CD4-positive, alpha-beta T cell treated with Interleukin-17A for 4 hours (primary cell): ENCODE measurements around the gene RFTN1.
A peak's percentile ranks its signal among the peaks of the same experiment; 100 is the strongest.

Source experiments
- DNase-seq: peaks from one replicate; pipeline ENCODE4 v3.0.0-alpha.2; 2020; ENCODE audit warnings: mixed read lengths

RFTN1 gene

DNA sequence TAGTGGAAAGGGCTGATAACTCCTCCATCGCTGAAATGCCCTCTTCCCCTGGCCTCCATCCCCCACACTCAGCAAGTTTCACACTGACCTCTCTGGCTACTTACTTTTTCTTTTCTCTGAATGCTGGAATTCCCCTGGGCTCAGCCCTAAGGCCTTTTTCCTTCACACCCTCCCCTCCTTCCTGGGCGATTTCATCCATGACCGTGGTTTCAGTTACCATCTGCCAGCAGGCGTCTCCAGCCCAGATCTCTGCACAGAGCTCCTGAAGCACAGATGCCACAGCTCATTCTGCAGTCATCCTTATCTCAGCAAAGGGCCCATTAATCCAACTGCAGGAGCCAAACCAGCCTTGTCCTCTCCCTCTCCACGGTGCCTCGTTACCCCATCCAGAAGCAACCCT is 114.0 kb downstream of the RFTN1 start:
- no peak for DNase-seq

DNA sequence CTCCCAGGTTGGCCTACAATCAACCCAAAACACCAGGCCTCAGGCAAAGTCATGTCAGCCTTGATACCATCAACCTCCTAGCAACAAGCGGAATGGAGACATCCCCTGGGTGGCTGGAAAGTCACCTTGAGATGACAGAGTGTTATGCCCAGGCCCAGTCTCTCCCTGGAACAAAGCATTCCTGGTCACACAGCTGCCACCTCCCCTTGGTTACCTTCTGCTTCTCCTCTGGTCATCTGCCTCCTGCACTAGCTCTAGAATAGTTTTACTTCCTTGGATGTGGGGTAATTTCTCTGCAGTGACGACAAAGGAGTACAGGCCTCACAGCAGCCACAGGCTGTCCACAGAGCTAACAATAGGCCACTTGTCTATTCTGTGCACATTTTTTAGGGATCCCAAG is 114.9 kb downstream of the RFTN1 start:
- DNase-seq: no peak

DNA sequence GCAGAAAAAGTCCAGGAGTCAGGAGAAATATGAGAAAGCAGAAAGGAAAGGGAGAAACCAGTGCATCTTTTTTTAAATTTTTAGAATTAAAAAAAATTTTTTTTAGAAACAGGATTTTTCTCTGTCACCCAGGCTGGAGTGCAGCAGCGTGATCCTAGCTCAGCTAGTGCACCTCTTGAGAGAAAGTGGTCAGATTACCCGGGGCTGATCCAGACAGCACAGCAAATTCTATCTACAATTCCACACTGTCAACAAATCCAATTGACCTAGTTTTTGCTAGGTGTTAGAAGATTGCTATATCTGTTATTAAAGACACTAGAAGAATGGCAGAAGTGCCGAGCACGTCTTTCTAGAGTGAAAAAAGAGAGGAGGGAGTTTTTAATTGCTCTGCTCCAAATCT is 117.3 kb downstream of the RFTN1 start:
- no peak for DNase-seq

DNA sequence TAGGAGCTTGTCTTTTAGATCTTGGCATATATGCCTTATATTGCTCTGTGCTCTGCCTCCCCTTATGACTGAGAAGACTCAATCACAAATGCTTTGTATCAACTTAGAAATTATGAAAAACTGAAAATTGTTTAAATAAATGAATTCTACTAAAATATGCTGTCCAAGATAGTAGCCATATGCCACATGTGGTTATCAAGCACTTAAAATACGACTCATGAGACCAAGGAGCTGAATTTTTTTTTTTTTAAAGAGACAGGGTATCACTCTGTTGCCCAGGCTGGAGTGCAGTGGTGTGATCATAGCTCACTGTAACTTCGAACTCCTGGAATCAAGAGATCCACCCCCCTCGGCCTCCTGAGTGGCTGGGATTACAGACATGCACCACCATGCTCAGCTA is 118.3 kb downstream of the RFTN1 start:
- DNase-seq: no peak

DNA sequence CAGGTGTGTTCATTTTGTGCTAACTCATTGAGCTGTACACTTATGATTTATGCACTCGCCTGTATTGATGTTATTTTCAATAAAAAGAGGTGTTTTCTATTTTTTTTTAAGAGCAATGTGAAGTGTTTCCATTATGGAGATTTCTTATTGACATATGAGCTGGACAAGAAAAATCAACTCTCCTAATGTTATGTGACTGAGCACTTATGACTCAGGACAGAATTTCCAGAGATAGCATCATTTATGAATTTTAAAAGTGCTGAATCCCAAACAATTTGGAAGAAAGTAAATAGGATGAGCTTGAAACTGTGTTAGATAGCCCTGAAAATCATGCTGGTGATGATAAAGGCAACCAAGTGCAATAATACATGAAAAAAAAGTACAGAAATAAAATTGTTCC is 118.9 kb downstream of the RFTN1 start:
- DNase-seq: no peak

DNA sequence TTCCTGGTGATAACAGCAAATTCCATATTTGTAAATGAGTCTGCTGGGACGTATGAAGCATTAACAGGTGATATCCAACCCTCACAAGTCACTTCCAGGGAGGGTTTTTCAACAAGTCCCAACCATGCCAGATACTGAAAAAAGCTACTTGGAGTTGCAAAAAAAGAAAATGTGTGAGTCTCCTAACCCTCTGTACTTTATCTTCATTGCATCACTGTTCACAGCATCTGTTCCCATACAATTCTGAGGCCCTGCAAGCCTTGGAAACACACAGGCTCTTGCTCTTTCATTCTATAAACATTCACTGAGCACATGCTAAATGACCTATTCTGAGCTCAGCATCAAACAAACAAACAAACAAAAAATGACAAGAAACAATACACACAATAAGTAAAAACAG is 120.8 kb downstream of the RFTN1 start:
- DNase-seq: no peak

DNA sequence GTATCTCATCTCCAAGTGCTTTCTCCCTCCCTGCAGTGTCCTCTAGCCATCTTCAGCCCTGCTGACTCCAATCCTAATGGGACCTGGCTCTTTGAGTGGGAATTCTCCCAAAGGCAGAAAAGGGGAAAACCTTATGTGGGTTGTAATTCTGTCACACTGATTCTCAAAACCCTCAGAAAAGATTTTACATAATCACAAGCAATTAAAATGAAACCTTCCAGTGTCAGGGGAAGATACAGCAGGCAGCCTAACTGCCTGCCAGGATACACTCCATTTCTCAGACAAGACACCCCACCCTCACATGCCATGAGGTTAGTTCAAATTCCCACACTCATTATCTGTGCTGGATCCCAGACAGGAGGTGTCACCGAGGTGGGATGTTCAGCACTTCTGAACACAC is 121.4 kb downstream of the RFTN1 start:
- no peak for DNase-seq

DNA sequence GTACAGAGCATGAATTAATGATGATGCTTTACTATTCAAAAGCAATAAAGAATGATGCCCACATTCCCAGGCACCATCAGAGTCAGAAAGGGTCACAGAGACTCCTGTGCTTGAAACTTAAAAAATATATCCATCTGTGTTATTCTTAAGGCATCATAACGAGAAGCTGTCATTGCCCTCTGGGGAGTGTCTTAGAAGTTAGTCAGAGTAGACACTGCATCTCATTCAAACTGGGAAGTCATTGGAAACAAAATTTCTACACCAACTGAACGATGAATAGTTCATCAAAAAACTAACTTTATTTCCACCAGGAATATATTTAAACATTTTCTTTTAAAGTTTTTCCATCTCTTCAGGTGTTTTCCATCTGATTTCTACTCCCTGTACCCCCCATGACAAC is 122.9 kb downstream of the RFTN1 start:
- DNase-seq: no peak

DNA sequence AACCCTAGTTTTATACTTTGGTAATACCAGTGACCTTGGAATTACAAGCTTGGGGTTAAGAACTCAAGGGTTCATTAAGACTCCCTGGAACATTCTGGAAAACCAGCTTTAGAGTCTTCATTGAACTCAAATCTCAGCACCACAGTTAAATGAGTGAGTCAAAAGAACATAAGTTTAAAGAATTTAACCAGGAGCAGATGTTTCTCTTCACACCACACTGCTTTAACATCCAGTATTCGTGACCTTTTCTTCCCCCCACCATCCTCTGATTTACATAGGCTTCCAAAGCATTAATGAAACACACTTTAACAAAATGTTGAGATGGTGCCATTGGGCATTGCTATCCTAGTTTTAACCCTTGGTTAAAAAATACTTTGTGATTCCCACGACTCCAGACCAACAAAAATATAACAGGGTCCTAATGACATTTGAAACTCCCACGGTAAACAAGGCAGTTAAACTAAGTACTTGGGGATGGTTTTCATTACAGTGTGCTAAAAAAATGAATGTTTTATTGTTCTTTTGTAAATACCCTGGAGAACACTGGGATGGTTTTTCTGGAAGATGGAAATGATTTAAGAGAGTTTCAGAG is 124.6 kb downstream of the RFTN1 start:
- DNase-seq: no peak

DNA sequence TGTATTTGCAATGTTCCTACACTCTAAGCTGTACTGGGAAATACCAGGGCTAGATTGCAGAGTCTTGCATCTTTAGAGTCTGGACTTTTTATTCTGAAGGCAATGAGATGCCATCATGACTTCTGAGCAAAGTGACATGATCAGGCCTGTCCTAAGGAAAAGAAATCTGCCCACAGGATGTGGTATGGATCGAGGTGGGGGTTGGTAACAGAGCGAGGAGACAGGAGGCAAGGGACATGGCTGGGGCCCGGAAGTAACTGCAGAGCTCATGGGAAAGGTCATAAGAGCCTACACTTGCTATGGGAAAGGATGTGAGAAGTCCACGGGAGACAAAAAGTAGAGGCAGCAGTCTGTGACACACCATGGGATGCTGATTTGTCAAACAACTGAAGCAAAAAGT is 126.9 kb downstream of the RFTN1 start:
- no peak for DNase-seq

DNA sequence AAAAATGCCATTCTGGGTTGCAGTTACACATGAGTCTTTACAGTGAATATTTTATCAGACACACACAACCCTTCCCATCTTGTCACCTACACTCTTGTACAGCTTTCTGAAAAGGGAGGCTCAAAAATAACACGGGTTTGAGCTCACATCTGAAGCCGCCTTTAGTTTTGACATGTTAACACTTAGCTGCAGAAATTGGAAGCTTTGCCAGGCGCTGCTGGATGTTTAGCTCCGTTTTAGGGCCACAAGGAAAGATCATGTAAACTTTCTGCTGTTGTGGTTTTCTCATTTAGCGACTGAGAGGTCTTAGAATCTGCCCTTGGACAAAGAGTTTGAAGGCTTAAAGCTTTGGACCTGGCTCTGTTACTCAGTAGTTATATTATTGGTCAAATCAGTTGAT is 128.3 kb downstream of the RFTN1 start:
- DNase-seq: no peak

DNA sequence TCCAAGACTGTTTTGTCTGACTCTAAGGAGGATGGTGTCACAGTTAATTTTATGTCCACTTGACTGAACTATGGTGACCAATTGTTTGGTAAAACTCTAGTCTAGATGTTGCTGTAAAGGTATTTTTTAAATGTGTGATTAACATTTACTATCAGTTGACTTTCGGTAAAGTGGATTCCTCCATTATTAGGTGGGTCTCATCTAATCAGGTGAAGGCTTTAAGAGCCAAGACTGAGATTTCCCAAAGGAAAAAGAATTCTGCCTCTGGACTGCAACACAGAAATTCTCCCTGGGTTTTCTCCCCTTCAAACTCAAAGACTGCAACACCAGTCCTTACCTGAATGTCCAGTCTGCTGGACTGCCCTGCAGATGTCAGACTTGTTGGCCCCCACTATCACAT is 129.6 kb downstream of the RFTN1 start:
- DNase-seq: no peak

DNA sequence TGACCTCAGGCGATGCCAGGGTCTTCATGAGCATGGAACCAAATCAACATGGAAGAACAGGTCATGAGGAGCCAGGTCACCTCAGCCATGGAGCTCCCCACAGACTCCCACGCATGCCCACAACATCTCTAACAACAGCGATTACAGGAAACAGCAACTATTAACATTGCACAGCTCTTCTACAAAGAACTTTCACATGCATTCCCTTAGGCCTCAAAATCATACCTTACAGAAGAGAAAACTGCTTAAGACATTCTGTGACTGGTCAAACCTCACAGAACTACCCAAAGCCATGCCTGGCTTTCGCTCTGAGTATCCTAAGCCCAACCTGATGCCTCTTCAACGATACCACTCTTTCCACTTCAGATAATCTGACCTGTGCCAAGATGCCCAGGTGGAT is 130.7 kb downstream of the RFTN1 start:
- no peak for DNase-seq

DNA sequence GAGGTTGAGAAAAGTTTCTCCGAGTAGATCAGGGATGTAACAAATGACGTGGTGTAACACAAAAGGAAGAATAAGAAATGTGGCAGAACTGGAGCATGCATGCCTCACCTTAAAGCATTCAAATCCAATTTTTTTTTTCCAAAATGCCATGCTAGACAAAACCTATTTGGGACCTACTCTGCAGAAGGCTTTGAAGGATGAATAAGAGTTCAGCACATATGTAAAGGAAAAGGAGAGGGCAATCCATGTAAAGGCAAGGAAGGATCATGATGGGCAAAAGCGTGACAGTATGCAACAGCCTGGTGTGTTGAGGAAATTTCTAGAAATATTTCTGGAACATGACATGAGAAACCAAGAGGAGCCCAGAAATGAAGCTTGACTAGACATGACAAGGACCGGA is 132.1 kb downstream of the RFTN1 start:
- DNase-seq: no peak

DNA sequence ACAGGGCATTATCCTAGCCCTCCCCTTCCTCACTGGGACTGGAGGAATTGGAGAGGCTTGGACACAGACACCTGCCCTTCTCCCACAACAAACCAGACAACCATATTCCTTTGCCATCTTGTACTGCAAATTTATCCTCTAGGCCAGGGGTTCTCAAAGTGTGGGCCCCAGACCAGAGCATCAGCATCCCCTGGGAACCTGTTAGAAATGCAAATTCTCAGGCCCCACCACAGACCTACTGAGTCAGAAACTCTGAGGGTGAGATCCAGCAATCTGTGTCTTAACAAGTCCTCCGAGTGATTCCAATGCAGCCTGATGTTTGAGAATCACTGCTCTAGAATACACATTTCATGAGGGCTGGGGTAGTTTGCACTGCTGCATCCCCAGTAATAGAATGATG is 133.1 kb downstream of the RFTN1 start:
- DNase-seq: no peak

DNA sequence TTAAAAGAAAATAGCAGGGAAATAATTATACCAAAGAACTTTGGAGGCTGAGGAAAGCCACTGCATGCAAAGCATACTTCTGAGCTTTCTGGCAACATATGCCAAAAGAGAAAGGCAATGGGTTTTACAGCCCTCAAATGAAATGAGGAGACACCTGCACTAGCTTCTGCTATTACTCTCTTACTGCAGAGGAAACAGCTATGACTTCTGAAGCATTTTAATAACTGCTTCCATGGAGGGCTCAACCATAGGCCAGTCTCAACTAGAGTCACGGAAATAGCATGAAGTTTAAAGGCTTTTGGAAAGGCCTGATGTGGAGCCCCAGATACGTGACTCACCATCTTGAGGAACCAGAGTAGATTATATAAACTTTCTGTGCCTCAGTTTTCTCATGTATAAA is 133.7 kb downstream of the RFTN1 start:
- no peak for DNase-seq

DNA sequence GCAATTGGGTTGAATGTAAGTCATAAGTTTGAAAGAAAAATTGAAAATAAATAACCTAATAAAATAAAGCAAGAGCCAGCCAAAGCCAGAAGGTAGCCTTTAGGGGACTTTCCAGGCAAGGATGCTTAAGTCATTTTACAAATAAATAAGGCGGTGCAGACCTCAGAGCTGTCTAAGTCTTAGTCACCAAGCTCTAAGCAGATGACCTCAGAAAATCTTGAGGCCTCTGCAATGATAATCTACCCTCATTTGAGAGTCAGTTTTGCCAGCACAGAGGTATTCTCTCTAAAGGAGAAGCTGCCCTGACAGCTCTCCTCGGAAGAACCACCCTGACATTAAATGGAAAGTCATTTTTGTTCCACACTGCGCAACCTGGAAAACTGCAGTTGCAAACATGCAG is 134.6 kb downstream of the RFTN1 start:
- DNase-seq: no peak

DNA sequence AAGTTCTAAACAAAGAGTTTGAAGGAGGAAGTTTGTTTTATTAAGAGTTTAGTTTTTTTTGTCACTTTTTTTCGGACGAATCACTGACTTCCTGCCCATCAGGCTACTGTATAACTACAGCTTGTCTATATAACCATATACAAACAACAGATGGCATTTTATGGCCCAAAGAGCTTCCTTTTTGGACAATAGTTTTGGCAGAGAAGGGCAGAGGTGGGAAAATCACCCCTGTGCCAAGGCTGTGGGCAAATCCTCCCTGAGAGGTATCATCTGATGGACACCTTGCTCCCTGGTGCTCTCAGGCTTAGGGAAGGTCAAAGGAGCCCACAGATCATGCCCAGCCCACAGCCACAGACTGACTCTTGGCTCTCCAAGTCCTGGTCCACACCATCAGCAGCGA is 135.1 kb downstream of the RFTN1 start:
- no peak for DNase-seq

DNA sequence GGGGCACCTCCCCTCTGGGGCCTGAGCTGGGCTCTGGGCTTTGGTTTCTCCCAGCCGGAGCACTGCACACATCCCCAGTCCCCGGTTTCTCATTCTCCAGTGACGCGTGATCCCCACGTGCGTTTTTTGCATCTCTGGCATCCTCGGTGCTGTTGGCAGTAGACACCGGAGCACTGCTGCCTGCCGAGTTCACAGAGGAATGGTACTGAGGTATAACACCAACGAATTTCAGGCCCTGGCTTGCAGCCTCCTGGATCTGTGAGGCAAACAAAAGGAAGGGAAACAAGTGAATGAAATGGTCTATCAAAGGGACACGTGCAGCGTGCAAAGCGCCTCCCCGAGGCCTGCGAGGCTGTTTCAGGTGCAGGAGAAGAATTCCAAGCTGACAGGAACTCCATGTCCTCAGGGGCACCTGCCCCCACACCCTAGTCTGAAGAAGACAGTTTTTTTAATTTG is 135.6 kb downstream of the RFTN1 start:
- peak; percentile 27 for DNase-seq

DNA sequence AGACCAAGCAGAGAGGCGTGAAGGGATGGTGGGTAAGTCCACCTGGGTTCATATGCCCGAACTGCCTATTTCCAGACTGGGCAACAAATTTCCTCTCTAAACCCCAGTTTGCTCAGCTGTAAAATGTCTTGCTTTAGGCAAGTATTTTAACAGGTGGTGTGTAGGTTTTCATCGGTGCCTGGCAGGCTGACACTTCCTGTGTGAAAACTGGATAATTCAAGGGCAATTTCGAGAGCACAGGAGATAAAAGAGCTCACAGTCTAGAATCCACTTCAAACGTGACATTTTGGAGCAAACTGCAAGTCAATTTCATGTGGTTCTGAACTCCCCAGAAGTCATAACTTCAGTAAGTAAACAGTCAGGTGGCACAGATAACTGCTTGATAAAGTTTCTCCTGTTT is 136.3 kb downstream of the RFTN1 start:
- DNase-seq: peak; percentile 62

DNA sequence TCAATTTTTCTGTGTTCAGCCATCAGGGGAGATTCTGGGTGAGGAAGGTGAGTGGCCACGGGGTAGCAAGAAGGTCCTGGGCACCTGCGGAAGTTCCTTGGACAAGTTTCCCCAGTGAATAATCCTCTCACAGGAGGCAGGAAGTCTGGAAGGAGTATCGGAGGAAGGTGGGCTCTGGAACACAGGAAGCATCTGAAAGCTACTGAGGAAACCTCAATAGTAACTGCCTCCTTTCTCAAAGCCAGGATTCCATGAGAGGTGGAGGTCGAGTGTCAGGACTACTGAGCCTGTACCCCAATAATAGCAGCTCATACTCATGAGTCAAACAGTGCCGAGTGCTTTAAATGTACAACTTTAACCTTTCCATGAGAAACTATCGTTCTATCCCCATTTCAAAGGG is 137.6 kb downstream of the RFTN1 start:
- DNase-seq: no peak

DNA sequence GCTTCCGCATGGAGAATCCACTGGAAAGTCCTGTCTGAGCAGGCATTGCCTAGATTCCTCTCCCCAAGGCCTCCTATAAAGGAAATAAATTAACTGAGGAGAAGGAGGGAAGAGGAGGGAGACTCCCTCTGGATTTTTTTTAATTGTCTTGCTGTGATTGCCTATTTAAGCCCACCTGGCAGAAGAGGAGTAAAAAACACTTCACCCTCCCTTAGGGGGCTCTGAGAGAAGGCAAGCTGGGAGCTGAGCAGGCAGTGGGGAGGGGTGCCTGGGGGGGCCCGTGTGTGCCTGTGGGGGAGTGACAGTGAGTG is 138.6 kb downstream of the RFTN1 start:
- DNase-seq: no peak

DNA sequence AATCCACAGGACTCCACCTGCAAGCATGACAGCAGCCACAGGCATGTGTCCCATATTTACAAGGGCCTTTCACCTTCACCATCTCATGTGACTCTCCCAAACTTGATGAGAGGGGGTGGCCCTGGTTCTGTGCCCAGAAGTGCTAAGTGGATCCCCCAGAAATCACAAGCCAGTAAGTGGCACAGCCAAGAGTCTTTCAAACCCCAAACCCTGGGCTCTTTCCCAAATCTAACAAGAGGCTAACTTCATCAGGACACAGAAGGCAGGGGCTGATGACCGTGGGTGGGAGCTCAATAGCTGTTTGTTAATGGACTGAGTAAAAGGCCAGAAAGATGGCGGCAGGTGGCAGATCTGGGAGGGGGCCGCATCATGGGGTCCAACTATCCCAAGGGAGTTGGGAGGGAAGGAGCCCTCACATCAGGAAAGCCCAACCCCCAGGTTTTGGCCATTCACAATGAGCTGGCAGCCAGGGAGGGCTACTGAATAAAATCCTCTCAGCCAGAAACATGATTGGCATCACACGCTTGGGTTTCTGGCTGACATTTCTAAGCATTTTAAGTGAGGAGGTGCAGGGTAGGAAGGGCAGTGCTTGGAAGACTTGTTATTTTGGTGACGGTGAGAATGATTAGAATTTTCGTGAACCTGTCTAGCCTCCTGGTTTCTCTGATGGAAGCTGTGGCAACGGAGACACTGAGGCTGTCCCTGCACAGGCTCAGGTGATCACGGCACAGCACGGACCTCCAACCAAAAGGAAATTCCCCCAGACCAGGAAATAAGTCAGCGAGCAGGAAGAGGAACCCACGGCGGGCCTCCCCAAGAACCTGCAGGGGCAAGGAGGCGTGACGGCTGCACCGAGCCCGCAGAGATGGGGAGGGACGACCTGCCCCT is 139.2 kb downstream of the RFTN1 start:
- peak; percentile 60 for DNase-seq

DNA sequence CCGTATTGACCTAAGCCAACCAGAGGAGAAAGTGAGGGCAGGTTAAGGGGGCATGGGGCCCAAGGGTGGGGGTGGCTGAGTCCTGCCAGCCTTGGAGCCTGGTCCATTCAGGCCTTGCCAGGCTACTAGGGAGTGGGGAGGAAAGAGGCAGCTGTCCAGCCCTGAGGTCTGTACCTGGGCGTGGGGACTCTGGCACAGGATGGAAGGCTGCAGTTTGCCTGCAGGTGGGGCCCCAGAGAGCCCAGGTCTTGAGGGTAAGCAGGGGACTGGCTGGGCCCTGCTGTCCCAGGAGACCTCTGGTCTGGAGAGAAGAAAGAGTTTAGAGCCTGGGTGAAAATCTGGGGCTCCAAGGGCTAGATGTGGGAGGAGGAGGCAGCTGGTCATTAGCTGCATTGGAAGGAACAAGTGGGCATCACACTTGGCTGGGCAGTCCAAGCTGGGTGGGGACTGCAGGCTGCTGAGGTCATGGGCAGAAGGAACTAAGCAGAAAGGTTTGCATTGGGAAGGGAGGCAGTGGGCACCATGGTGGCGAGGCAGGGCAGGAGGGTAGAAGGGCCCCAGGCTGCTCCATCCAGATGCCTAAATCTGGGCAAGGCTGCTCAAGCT is 140.1 kb downstream of the RFTN1 start:
- no peak for DNase-seq
